GM21528 (cell line): ENCODE results near the gene FGD3.

Experiments
- ATAC-seq: cut with Tn5 transposase; IDR thresholded peaks from one replicate; pipeline ENCODE4 v1.9.1; 2021; ENCODE audit warnings: mild to moderate bottlenecking, moderate library complexity; ENCODE audit not compliant: unreplicated experiment, low FRiP score

Gene FGD3

GRCh38 chr9:92954049-92954861 lies 6.9 kb downstream of the FGD3 start:
- no peak for ATAC-seq

- ATAC-seq, result no peak
Measured at GRCh38 chr9:92954886-92955285, 7.6 kb downstream of the FGD3 start.

DNA sequence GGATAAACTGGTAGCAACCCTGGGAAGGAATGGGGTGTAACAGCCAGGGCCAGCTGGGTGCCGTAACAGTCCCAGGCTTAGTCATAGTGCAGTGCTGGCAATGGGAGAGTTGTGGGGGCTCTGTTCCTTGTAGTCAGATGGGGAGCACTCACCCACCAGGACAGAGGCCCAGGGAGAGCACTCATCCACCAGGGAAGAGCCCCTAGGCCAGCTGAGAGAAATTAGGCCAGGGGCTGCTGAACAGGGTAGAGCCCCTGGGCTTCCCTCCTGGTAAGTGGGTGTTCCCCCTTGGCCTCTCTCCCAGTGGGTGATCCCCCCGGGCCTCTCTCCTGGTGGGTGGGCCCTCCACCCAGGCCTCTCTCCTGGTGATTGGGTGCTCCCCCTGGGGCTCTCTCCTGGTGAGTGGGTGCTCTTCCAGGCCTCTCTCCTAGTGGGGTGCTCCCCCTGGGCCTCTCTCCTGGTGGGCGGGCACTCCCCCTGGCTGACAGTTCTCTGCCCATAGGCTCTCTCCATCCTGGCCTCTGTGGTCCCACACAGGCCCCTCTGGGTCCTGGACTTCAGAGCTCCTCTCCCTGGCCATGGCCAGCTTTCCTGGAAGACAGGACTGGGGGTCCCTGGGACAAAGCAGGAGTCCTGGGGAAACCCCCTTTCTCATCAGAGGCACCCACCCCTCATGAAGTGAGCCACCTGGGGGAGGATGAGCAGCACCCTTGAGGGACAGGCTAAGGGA lies 13.4 kb downstream of the FGD3 start:
- no peak for ATAC-seq

DNA sequence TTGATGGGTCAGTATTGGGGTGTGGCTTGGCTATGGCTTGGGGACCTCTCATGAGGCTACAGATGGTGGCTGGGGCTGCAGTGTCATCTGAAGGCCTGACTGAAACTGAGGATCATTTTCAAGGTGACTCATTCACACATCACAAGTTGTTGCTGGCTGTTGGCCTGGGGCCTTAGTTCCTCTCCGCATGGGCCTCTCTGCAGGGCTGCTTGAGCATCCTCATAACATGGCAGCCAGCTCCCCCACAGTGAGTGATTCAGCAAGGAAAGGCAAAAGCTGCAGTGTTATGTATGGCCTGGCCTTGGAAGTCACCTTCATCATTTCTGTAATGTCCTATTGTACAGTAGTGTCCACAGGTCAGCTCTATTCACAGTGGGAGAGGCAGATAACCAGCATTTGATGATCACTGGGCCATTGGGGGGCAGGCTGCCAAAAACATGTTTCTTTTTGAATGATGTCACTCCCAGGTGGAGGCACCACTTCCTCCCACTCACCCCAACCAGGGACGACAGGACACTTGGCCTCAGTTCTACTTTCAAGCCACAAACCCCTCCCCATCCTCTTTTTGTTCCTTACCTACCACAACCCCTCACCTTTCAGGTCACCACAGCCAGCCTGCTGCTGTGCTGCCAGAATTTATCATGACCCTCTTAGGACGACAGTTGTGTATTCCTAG lies 14.4 kb downstream of the FGD3 start:
- no peak for ATAC-seq

DNA sequence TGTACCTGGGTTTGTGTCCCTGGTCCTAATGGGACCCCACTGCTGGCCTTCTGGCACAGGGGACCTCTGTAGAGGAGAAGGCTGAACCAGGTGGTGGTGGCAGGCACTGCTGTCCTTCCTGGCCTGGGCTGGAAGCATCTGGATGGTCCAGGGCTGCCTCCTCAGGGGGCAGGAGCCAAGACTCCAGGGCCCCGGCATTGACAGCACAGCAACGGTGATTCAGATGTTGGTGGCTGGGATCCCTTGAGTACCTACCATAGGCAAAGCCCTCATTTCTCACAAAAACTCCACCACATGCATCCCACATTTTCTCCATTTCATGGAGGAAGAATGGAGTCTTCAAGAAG lies 15.0 kb downstream of the FGD3 start:
- ATAC-seq, result no peak

DNA sequence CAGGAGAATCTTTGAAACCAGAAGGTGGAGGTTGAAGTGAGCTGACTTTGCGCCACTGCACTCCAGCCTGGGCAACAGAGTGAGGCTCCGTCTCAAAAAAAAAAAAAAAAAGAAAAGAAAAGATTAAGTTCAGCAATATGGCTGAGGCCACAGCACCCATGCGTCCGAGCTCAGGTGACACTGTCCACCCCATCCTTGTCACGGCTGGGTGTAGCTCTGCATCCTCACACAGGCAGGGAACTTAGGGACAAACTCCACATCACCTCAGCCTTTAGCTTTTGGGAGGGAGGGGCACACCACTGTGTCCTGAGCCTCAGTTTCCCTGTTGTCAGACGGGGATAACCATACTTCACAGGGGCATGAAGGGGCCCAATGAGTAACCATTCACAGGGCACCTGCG lies 15.5 kb downstream of the FGD3 start:
- no peak for ATAC-seq

- peak; percentile 68 for ATAC-seq
Measured at GRCh38 chr9:92963831-92964606, 16.7 kb downstream of the FGD3 start.

DNA sequence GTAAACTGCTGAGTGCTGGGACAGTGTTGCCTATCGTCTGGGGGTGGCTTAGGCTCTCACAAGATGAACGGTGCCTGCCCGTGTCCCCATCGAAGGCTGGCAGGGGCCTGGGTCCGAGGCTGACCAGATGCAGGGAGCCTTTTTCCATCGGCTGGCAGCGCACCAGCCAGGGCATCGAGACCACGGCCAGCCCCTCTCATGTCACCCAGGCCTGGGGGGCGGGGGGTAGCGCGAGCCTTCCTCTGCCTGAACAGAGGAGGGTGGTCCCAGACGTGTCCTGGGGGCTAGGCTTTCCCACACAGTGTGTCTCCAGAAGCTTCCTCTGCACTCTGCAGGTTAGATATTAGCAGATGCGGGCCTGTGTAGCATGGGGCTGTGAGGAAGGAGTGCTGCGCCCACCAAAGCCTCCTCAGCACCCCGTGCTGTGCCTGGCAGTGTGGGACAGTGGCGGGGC lies 17.3 kb downstream of the FGD3 start:
- peak; percentile 3 for ATAC-seq

DNA sequence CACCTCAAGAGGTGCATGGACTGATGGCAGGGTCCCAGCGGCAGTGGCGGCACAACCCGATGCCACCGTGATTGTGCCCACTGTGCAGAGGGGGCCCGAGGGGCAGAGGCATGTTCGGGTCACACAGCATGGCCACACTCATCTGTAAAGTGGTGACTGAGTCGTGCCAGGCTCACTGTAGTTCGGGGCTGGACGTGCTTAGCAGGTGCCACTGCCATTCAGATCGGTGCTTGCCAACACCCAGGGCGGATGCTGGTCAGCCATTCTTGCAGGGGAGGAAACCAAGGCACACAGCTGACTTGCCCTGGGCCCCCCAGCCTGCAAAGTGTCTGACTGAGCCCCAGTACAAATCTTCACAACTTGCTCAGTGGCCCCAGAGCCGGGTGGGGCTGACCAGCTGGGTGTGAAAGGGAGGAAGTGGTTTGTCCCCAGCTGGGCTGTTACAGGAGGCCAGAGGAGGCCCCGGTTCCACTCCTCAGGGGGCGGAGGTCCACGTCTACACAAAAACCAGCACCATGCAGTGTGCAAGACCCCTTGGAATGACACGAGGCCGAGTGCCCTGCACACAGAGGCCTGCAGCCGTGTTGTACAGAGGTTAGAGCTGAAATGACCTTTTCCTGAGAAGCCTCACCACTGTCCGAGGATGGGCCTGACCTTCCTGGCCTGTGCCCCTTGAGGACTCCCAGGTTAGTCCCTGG lies 17.9 kb downstream of the FGD3 start:
- no peak for ATAC-seq

DNA sequence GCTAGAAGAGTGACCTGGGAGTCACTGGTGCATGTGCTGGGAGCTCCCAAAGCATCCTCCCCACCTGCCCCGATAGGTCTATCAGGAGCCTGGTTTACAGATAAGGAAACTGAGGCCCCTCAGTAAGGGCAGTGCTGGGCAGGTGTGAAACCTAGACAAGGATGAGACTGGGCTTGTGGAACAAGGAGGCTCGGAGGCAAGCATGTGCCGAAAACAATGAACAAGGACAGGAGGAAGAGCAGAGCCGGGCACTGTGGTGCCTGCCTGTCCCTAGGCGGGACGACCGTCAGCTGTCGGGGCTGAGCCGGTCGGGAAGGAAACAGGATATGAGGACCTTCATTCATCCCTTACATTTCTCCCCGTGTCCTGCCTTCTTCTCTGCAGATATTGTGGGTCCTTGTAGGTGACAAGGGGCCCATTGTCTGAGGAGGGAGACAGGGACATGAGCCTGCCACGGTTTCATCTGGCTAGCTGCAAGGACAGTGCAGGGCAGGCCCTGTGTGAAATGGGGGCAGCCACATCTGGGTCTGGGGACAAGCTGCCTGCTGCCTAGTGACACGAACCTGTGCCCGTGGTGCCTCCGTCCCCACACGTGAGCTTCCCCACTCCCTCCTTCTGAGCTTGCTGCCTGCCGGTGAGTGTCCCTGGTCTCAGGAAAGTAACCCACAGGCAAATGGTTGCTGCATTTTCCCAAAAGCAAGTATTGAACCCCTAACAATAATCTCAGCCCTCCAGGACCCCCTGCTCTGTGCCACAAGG lies 18.6 kb downstream of the FGD3 start:
- ATAC-seq, result no peak

DNA sequence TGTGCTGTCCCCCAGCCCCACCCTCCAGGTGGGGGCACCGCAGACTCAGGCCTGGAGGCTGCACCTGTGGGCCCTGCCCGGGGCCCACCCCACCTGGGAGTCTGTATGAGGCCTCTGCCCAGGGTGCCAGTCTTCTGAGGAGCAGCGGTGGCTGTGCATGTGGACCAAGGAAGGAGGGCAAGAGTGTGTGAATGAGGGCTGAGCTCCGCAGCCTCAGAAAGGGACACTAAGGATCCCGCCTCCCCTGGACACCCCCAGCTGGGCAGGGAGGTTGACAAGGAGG lies 19.1 kb downstream of the FGD3 start:
- ATAC-seq, result no peak

GRCh38 chr9:92968081-92968480 lies 20.8 kb downstream of the FGD3 start:
- ATAC-seq, result no peak

GRCh38 chr9:92969516-92970466 lies 22.5 kb downstream of the FGD3 start:
- no peak for ATAC-seq

- ATAC-seq, result no peak
Measured at GRCh38 chr9:92970467-92970923, 23.2 kb downstream of the FGD3 start.

- no peak for ATAC-seq
Measured at GRCh38 chr9:92971121-92971520, 23.8 kb downstream of the FGD3 start.

GRCh38 chr9:92971776-92972175 lies 24.5 kb downstream of the FGD3 start:
- no peak for ATAC-seq

DNA sequence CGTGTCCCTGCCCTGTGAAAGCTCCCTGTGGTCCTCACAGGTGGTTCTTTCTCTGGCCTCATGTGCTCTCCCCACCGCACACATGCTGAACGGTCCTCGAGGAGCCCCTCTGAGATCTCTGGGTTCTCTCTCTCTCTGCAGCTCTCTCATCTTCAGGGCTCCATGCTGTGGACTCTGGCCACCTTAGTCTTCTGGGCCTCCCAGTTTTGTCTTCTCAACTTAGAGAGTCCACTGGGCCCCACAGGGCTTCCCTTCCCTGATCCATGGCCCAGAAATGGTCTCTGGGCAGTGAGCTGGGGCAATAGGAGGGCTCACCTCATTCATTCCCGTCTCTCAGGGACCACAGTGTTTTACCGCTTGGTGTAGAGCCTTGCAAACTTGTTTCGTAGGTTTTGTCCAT lies 26.4 kb downstream of the FGD3 start:
- ATAC-seq, result no peak

- ATAC-seq, result no peak
Measured at GRCh38 chr9:92974161-92974661, 26.9 kb downstream of the FGD3 start.
